Esophagus squamous epithelium (tissue), 4 donors: ENCODE data around the gene ALMS1.
"Not testable (repeated sequence)": the region's sequence is repeated elsewhere in the genome, so short reads cannot be mapped to it uniquely, and the experiment has no call there.

Experiments
- POLR2A ChIP-seq, 4 donors: fragments of 450-650 bp; IDR thresholded peaks; one replicate each; pipeline ENCODE4 v1.6.1; 2017; ENCODE audit warnings: antibody characterized with exemption in 4 of 4, mild to moderate bottlenecking in 4 of 4, moderate library complexity in 3 of 4
- TF ChIP-seq, protein P1 (sequence below), 6 experiments: fragments of 450-650 bp in 4 of 6; fragments of 200-600 bp in 2 of 6; sonication (generic) in 2 of 6; IDR thresholded peaks; one replicate each; pipeline ENCODE4 v1.5.1; 2016 to 2019; ENCODE audit warnings: antibody characterized with exemption in 6 of 6, mild to moderate bottlenecking in 4 of 6, moderate library complexity in 4 of 6

DNA sequence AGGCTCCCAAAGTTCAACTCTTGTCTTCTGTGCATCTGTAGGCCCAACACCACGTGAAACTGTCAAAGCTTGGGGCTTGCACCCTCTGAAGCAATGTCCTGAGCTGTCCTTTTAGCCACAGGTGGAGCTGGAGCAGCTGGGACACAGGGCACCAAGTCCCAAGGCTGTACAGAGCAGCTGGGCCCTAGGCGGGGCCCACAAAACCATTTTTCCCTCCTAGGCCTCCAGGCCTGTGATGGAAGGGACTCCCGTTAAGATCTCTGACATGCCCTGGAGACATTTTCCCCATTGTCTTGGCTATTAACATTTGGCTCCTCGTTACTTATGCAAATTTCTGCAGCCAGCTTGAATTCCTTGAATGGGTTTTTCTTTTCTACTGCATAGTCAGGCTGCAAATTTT is 145.1 kb downstream of the ALMS1 start:
- TF ChIP-seq, protein P1, sequence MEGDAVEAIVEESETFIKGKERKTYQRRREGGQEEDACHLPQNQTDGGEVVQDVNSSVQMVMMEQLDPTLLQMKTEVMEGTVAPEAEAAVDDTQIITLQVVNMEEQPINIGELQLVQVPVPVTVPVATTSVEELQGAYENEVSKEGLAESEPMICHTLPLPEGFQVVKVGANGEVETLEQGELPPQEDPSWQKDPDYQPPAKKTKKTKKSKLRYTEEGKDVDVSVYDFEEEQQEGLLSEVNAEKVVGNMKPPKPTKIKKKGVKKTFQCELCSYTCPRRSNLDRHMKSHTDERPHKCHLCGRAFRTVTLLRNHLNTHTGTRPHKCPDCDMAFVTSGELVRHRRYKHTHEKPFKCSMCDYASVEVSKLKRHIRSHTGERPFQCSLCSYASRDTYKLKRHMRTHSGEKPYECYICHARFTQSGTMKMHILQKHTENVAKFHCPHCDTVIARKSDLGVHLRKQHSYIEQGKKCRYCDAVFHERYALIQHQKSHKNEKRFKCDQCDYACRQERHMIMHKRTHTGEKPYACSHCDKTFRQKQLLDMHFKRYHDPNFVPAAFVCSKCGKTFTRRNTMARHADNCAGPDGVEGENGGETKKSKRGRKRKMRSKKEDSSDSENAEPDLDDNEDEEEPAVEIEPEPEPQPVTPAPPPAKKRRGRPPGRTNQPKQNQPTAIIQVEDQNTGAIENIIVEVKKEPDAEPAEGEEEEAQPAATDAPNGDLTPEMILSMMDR (IDR thresholded peaks at IDR 0.05): not testable (repeated sequence)
- TF ChIP-seq POLR2A (IDR thresholded peaks at IDR 0.05): not testable (repeated sequence)
